Activated naive CD8-positive, alpha-beta T cell treated with anti-CD3 and anti-CD28 coated beads, Interleukin-2, amount 10 ng/mL, durations not matched to agents 7 days and 5 days (primary cell): Measurements from ENCODE around the gene ZNHIT1. TPM values are rescaled to one million over a fixed set of nuclear protein-coding genes. Genes with fewer than 3 reads are reported as not detected.

ENCODE experiments used
- ATAC-seq: fragments of 150-1000 bp; cut with Tn5 transposase; one replicate; pipeline ENCODE4 v1.10.0; 2021; ENCODE audit warnings: low read depth, moderate library complexity
- POLR2A ChIA-PET: fragments of 350-600 bp; sonication (Branson Sonifier 250); formaldehyde crosslinking; loops from one replicate; lab custom pipeline; 2021; ENCODE audit warnings: antibody characterized with exemption; lab: Charles Lee
- DNase-seq: peaks from one replicate; pipeline ENCODE4 v3.0.0; 2021
- H3K27ac Mint-ChIP-seq: one replicate; pipeline ENCODE4 v1.8.0; 2022; ENCODE audit warnings: mild to moderate bottlenecking, mixed read lengths
- H3K27me3 Mint-ChIP-seq: one replicate; pipeline ENCODE4 v1.8.0; 2022; ENCODE audit warnings: mild to moderate bottlenecking, moderate library complexity, mixed read lengths
- H3K36me3 Mint-ChIP-seq: one replicate; pipeline ENCODE4 v1.8.0; 2021; ENCODE audit warnings: mild to moderate bottlenecking, mixed read lengths
- H3K4me1 Mint-ChIP-seq: one replicate; pipeline ENCODE4 v1.8.0; 2021; ENCODE audit warnings: mixed read lengths
- H3K4me3 Mint-ChIP-seq: one replicate; pipeline ENCODE4 v1.8.0; 2022; ENCODE audit warnings: mild to moderate bottlenecking, moderate library complexity, mixed read lengths
- H3K9me3 Mint-ChIP-seq: one replicate; pipeline ENCODE4 v1.8.0; 2021; ENCODE audit warnings: mixed read lengths
- total RNA-seq, 2 experiments: library from RNA; stranded (reverse); gene quantifications; one replicate each; pipeline ENCODE4 v1.2.3, GENCODE V29; 2021

Gene ZNHIT1
- total RNA-seq, 2 experiments from 2014 or later = 54.2 to 55.8 TPM

- ATAC-seq = no peak
- H3K9me3 Mint-ChIP-seq = no peaks in the 10 kb centered on the region
- peak overlapping the region; percentile 90 for H3K4me3 Mint-ChIP-seq
- peaks cover 5% of the 10 kb centered on the region for H3K36me3 Mint-ChIP-seq
- DNase-seq = no peak
- peak overlapping the region; percentile 57 for H3K27ac Mint-ChIP-seq
- H3K4me1 Mint-ChIP-seq = peaks cover 20% of the 10 kb centered on the region
- H3K27me3 Mint-ChIP-seq = no peaks in the 10 kb centered on the region
- POLR2A ChIA-PET = interaction anchor here (1.5 to 2.6 kb wide), 2 partner anchors 28 to 72 kb away, joined by 5 to 36 read pairs; partner anchors contain the start of gene FIS1
These were observed 1.7 kb upstream of the ZNHIT1 start for GRCh38 chr7:101216001-101216859.

- no peak for DNase-seq
- POLR2A ChIA-PET = interaction anchor here (0.7 to 2.6 kb wide), 10 partner anchors 10 to 327 kb away, joined by 3 to 36 read pairs (median 6); partner anchors contain the start of genes FIS1, IFT22, TRIM56 and UFSP1
These were observed 1.0 kb upstream of the ZNHIT1 start for GRCh38 chr7:101216860-101217387.

GRCh38 chr7:101218236-101219125 lies 516 bp downstream of the ZNHIT1 start:
- H3K4me3 Mint-ChIP-seq = peak overlapping the region; percentile 90
- H3K27ac Mint-ChIP-seq = peak overlapping the region; percentile 88
- DNase-seq = no peak
- peaks cover 11% of the 10 kb centered on the region for H3K36me3 Mint-ChIP-seq
- peaks cover 22% of the 10 kb centered on the region for H3K4me1 Mint-ChIP-seq
- H3K27me3 Mint-ChIP-seq = no peaks in the 10 kb centered on the region
- ATAC-seq = peak; percentile 11
- H3K9me3 Mint-ChIP-seq = no peaks in the 10 kb centered on the region
- POLR2A ChIA-PET = interaction anchor here (0.9 to 2.6 kb wide), 12 partner anchors 8 to 1136 kb away, joined by 3 to 36 read pairs (median 6); partner anchors contain the start of genes FIS1, IFT22, MOGAT3 and SRRT

More at GRCh38 chr7:101216860-101217387, 1.0 kb upstream of the ZNHIT1 start:
- H3K36me3 Mint-ChIP-seq = peaks cover 5% of the 10 kb centered on the region
- H3K9me3 Mint-ChIP-seq = no peaks in the 10 kb centered on the region
- H3K4me3 Mint-ChIP-seq = peak overlapping the region; percentile 90
- ATAC-seq = no peak
- peak overlapping the region; percentile 57 for H3K27ac Mint-ChIP-seq
- H3K27me3 Mint-ChIP-seq = no peaks in the 10 kb centered on the region
- peaks cover 22% of the 10 kb centered on the region for H3K4me1 Mint-ChIP-seq

- peaks cover 19% of the 10 kb centered on the region for H3K36me3 Mint-ChIP-seq
- POLR2A ChIA-PET = interaction anchor here (1.7 kb wide), 1 partner anchor 24 kb away, joined by 4 read pairs; no protein-coding TSS in a partner anchor
These were observed 2.3 kb downstream of the ZNHIT1 start for GRCh38 chr7:101220295-101220694.

GRCh38 chr7:101222275-101222830 lies 4.4 kb downstream of the ZNHIT1 start:
- H3K4me3 Mint-ChIP-seq = no peak overlapping the region
- H3K27ac Mint-ChIP-seq = no peak overlapping the region
- H3K4me1 Mint-ChIP-seq = peaks cover 15% of the 10 kb centered on the region
- peaks cover 18% of the 10 kb centered on the region for H3K36me3 Mint-ChIP-seq
- no peak for ATAC-seq
- H3K27me3 Mint-ChIP-seq = no peaks in the 10 kb centered on the region
- no peaks in the 10 kb centered on the region for H3K9me3 Mint-ChIP-seq
- POLR2A ChIA-PET = interaction anchor here (0.5 to 0.9 kb wide), 2 partner anchors 78 to 137 kb away, joined by 3 read pairs; partner anchors contain the start of gene TRIM56
- no peak for DNase-seq

More at GRCh38 chr7:101220295-101220694, 2.3 kb downstream of the ZNHIT1 start:
- ATAC-seq = no peak
- H3K4me1 Mint-ChIP-seq = peaks cover 22% of the 10 kb centered on the region
- H3K27me3 Mint-ChIP-seq = no peaks in the 10 kb centered on the region
- no peak overlapping the region for H3K27ac Mint-ChIP-seq
- no peak for DNase-seq
- H3K4me3 Mint-ChIP-seq = no peak overlapping the region
- no peaks in the 10 kb centered on the region for H3K9me3 Mint-ChIP-seq

- Mint-ChIP-seq H3K4me3 (no peak overlapping the region), H3K36me3 (peaks cover 19% of the 10 kb centered on the region), H3K9me3 (no peaks in the 10 kb centered on the region), H3K4me1 (peaks cover 15% of the 10 kb centered on the region), H3K27ac (no peak overlapping the region), H3K27me3 (no peaks in the 10 kb centered on the region)
- POLR2A ChIA-PET = no interaction called here
- no peak for ATAC-seq
- no peak for DNase-seq
These were observed 5.6 kb downstream of the ZNHIT1 start for GRCh38 chr7:101223528-101223927.

GRCh38 chr7:101225650-101226049 lies 7.7 kb downstream of the ZNHIT1 start:
- ATAC-seq = no peak
- POLR2A ChIA-PET = interaction anchor here (0.6 to 1.8 kb wide), 3 partner anchors 8 to 79 kb away, joined by 3 to 8 read pairs (median 5); partner anchors contain the start of genes PLOD3 and ZNHIT1
- H3K4me1 Mint-ChIP-seq = peaks cover 2% of the 10 kb centered on the region

GRCh38 chr7:101226721-101227120 lies 8.8 kb downstream of the ZNHIT1 start:
- Mint-ChIP-seq H3K36me3 (peaks cover 23% of the 10 kb centered on the region), H3K4me1 (peaks cover 1% of the 10 kb centered on the region), H3K27ac (no peak overlapping the region), H3K9me3 (no peaks in the 10 kb centered on the region), H3K4me3 (no peak overlapping the region), H3K27me3 (no peaks in the 10 kb centered on the region)
- POLR2A ChIA-PET = interaction anchor here (1.8 kb wide), 1 partner anchor 9 kb away, joined by 8 read pairs; the partner anchor contains the start of genes PLOD3 and ZNHIT1
- ATAC-seq (no peak), DNase-seq (no peak)

More at GRCh38 chr7:101225650-101226049, 7.7 kb downstream of the ZNHIT1 start:
- Mint-ChIP-seq H3K9me3 (no peaks in the 10 kb centered on the region), H3K27ac (no peak overlapping the region), H3K36me3 (peaks cover 22% of the 10 kb centered on the region), H3K27me3 (no peaks in the 10 kb centered on the region), H3K4me3 (no peak overlapping the region)
- no peak for DNase-seq

GRCh38 chr7:101231644-101232043 lies 13.7 kb downstream of the ZNHIT1 start:
- POLR2A ChIA-PET = no interaction called here
- no peak for ATAC-seq
- no peaks in the 10 kb centered on the region for H3K9me3 Mint-ChIP-seq
- H3K36me3 Mint-ChIP-seq = peaks cover 6% of the 10 kb centered on the region
- H3K4me1 Mint-ChIP-seq = no peaks in the 10 kb centered on the region
- H3K27ac Mint-ChIP-seq = no peak overlapping the region
- H3K27me3 Mint-ChIP-seq = no peaks in the 10 kb centered on the region
- no peak overlapping the region for H3K4me3 Mint-ChIP-seq
- no peak for DNase-seq

GRCh38 chr7:101232141-101232850 lies 14.3 kb downstream of the ZNHIT1 start:
- peaks cover 6% of the 10 kb centered on the region for H3K36me3 Mint-ChIP-seq
- no peaks in the 10 kb centered on the region for H3K27me3 Mint-ChIP-seq
- POLR2A ChIA-PET = no interaction called here
- H3K4me3 Mint-ChIP-seq = no peak overlapping the region
- no peaks in the 10 kb centered on the region for H3K4me1 Mint-ChIP-seq
- no peaks in the 10 kb centered on the region for H3K9me3 Mint-ChIP-seq
- DNase-seq = no peak
- no peak overlapping the region for H3K27ac Mint-ChIP-seq
- ATAC-seq = no peak

GRCh38 chr7:101233907-101234547 lies 16.1 kb downstream of the ZNHIT1 start:
- Mint-ChIP-seq H3K27ac (no peak overlapping the region), H3K36me3 (peaks cover 4% of the 10 kb centered on the region), H3K4me3 (no peak overlapping the region), H3K9me3 (no peaks in the 10 kb centered on the region), H3K4me1 (peaks cover 1% of the 10 kb centered on the region), H3K27me3 (no peaks in the 10 kb centered on the region)
- DNase-seq = no peak
- POLR2A ChIA-PET = no interaction called here
- ATAC-seq = no peak
